Measurements from ENCODE around the gene GOLGA8T.
"Not testable (repeated sequence)": the region's sequence is repeated elsewhere in the genome, so short reads cannot be mapped to it uniquely, and the experiment has no call there.

The GOLGA8T gene, protein sequence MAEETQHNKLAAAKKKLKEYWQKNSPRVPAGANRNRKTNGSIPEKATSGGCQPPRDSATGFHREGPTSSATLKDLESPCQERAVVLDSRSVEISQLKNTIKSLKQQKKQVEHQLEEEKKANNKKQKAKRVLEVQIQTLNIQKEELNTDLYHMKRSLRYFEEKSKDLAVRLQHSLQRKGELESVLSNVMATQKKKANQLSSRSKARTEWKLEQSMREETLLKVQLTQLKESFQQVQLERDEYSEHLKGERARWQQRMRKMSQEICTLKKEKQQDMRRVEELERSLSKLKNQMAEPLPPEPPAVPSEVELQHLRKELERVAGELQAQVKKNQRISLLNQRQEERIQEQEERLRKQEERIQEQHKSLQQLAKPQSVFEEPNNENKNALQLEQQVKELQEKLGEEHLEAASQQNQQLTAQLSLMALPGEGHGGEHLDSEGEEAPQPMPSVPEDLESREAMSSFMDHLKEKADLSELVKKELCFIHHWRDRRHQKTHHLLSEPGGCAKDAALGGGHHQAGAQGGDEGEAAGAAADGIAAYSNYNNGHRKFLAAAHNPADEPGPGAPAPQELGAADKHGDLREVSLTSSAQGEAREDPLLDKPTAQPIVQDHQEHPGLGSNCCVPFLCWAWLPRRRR

DNA sequence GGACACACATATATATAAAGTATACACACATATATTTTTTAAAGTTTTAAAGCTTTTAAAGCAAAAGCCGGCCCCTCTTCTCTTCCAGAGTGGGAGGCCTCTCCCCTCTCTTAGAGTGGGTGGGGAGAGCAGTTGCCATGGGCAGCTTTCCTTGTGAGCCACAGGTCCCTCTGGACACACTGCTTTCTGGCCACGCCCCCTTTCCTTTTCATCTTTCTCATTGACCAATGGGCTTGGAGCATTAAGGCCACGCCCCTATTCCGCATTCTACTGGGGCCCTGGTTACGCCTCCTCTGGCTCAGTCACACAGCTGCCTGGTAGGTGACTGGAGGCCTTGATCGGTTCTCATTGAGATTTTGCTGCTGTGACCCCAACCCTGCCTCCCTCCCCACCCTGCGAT, at the start of gene GOLGA8T:
Gene GOLGA8T, plus strand, starts transcription at position 301 of the 400 bp plus-strand sequence. Its CDS starts 98 bp downstream, at position 399.
- not testable (repeated sequence) for DNase-seq

DNA sequence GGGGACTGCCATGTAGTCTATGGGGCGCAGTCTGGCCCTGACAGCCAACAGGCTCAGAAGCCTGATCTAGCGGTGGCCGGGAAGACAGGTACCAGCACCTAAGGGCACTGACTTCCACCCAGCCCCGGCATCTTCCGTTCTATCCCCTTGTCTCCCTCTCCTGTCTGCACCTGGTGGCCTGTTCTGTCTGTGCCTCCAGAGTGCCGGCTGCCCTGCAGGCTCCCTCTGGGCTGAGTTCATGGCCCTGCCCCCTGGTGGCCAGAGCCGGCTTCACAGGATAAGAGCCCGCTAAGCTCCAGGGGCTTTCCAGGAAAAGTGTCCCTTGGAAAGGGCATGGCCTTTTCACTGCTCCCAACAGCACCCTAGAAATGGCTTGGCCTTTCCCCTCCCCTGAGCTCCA, 37.0 kb upstream of the GOLGA8T start:
- DNase-seq: not testable (repeated sequence)

DNA sequence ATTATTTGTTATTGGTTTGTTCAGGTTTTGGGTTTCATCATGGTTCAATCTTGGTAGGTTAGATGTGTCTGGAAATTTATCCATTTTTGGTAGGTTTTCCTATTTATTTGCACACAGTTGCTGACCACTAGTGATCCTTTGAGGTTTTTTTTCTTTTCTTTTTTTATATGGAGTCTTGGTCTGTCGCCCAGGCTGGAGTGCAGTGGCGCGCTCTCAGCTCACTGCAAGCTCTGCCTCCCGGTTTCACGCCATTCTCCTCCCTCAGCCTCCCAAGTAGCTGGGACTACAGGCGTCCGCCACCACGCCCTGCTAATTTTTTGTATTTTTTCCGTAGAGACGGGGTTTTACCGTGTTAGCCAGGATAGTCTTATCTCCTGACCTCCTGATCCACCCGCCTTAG, 32.0 kb upstream of the GOLGA8T start:
- not testable (repeated sequence) for DNase-seq

DNA sequence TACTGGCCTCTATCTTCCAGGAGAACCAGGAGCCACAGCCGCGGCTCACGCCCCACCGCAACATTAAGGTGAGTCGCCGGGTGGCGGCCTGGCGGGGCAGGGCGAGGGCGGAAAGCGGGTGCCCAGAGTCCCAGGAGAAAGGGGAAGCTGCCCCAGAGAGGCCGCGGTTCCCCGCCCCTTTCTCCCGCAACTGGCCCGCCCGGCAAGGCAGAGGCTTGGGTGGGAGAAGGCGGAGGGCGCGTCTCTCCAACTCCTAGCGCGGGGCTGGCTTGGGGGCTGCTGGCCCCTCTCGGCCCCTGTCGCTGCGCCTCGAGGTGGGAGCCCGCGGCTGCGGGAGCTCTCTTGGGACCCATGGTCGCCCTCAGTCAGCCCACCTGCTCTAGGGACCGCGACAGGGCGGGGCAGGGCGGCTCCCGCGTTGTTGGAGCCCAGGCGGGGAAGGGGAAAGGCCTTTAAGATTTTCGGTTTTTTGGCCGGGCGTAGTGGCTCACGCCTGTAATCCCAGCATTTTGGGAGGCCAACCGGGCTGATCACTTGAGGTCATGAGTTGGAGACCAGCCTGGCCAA, 30.8 kb upstream of the GOLGA8T start:
- not testable (repeated sequence) for DNase-seq

GRCh38 chr15:30110591-30110990, 24.3 kb upstream of the GOLGA8T start:
- DNase-seq: not testable (repeated sequence)

DNA sequence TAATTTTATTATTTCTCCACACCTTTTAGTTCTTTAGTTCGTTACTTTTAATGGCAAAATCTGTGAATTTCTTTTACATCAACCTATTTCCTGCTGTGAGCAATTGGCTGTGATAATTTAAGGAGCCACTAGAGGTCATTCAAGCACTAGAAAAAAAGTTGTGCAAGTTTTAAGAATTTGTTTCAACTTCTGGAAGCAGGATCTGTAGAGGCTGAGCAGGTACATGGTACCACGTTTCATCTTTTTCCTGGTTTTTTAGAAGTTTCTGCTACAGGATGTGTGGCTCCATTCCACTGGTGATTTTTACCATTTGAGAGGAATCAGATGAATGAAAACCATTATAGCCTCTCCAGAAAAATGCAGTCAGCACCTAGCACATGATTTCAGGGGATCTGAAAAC, 4.8 kb upstream of the GOLGA8T start:
- not testable (repeated sequence) for DNase-seq

DNA sequence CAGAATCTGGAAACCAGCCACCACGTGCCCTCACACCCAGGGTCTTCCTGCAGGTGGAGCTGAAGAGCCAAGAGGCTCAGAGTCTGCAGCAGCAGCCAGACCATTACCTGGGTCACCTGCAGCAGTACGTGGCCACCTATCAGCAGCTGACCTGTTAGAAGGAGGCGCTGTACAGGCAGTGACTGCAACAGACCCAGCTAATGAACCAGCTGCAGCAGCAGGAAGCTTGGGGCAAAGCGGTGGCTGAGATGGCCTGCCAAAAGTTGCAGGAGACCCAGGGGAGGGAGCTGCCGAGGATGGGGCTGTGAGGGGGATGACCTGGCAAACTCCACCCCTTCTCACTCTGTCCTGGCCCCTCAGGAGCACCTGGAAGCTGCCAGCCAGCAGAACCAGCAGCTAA, 8.4 kb downstream of the GOLGA8T start:
- not testable (repeated sequence) for DNase-seq

- not testable (repeated sequence) for DNase-seq
Measured at GRCh38 chr15:30149891-30150290, 15.0 kb downstream of the GOLGA8T start.

DNA sequence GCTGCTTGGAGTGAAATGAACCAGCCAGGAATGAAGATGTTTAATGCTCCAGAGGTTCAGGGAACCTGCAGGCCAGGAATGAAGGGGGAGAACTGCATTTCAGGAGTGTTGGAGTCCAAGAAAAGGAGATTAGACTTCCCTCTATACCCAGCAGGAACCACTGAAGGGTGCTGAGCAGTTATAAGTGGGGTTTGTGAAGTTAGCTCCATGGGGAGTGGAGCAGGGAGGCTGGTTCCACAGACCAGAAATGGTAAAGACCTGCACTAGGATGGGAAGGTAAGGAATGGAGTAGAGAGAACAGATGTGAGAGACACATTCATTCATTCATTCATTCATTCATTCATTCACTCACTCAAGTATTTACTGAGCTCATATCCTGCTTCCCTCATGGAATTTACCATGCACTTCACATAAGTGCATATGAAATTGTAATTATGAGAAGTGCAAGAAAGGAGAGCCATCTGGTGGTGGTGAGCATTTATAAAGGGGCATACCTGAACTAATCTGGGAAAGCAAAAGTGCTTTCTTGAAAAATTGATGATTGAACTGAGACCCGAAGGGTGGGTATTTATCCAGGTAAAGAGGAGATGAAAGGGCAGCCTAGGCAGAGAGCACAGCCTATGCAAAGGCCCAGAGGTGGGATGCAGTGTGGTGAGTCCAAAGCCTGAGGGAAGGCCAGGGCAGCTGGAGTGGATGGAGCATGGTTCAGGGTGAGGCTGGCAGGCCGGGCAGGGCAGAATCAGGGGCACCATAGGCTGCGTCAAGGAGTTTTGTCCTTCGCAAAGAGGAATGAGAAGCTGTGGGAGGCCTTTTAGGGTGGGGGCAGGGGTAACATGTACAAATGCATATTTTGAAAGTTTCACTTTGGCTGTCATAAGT, 27.9 kb downstream of the GOLGA8T start:
- DNase-seq: not testable (repeated sequence)

DNA sequence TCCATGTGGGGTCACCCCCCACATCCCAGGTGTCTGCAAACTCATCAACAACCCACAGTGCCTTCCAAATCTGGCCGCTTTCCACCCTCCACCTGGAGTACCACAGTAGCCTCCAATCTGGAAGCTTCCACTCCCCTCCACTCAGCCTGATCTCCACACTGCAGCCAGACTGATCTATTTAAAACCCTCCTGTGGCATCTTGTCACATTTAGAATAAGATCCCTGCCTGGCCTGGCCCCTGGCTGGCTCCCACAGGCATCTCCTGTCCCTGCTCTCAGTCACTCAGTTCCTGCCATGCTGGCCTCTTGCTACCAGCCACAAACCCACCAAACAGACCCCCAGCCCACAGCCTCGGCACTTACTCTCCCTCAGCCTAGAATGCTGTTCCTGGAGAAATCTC, 28.9 kb downstream of the GOLGA8T start:
- DNase-seq: not testable (repeated sequence)

DNA sequence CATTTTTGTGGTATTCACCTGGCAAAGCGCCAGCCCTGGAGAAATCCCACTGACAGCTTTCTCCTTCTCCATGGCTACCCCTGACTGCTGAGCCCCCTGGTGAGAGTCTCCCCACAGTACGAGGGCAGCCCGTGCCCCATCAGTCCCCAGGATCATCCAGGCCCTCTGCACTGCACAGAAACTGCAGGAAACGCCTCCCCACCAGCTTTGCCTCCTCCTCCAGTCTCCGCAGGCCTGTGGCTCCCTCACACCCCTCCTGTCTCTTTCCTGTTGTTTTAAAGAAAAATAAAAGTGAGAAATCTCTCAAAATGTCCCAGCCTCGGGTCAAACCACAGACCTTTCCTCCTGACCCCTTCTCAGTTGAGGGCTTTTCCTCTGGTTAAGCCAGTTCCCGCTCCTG, 29.4 kb downstream of the GOLGA8T start:
- DNase-seq: not testable (repeated sequence)

DNA sequence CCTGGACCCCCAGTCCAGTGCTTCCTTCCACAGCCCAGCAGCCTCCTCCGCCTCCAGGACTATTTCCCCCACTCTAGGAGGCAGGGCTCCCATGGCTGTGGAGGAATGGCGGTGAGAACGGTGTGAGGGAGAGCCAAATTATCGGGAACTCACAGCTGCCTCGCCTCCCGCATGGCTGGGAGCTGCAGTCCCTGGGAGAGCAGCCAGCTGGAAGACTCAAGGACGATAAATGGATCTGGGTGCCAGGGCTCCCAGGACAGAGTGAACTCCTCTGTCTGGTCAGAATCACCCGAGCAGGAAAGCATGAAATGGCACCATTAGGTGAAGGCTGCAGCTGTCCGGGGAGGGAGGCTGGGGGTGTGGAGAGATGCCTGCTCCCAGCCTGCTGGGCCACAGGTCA, 32.6 kb downstream of the GOLGA8T start:
- DNase-seq: not testable (repeated sequence)

- DNase-seq: not testable (repeated sequence)
Measured at GRCh38 chr15:30167886-30168285, 33.0 kb downstream of the GOLGA8T start.

GRCh38 chr15:30171452-30171851, 36.6 kb downstream of the GOLGA8T start:
- not testable (repeated sequence) for DNase-seq

GRCh38 chr15:30173041-30173608, 38.3 kb downstream of the GOLGA8T start:
- not testable (repeated sequence) for DNase-seq

DNA sequence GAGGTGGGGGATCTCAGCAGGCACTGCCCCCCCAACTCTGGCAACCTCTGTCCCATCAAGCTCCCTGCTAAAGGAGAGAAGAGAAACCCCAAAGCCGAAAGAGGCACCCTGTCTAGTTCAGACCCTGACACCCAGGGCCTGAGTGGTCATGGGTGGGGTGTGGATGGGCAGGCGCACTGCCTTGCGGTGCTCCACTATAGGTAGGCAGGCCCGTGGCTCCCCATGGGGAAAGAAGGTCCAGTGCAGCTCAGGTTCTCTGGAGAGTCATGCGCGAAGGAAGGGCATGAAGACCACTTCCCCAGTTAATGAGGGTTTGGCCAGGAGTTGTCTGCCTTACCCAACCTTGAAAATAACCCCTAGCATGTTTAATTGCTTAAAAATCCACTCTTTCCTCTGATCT, 40.4 kb downstream of the GOLGA8T start:
- not testable (repeated sequence) for DNase-seq

DNA sequence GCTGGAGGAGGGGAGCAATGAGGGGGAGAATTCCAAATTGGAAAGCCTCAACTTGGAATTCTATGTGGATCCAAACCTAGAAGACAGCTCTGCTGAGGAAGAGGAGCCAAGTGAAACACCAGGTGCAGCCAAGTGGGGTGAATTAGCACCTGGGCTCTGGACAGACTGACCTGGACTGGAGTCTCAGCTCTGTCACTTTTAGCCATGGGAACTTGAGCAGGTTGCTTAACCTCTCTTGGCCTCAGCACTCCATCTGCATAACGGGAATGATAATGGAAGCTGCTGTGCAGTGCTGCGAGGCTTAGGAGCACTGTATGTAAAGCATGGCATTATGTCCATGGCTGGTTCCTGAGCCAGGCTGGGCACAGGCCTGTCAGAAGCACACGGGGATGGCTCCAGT, 41.8 kb downstream of the GOLGA8T start:
- DNase-seq: not testable (repeated sequence)

DNA sequence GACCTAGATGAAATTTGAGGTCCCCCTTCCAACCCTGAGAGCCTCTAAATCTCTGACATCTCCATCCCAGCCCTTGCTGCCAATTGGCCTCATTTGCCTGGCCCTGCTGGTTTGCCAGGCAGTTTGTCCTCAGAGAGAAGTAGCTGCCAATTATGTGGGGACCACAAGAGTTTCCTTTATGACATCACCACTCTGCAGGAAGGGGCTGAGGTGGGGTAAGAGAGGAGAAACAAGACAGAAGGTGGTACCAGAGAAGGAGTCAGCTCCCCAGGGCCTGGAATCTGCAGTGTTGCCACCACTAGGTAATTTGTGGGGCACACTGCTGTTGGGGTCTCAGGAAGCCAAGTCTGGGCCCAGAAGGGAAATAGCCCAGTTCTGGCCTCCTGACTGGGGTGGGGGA, 45.0 kb downstream of the GOLGA8T start:
- not testable (repeated sequence) for DNase-seq

GRCh38 chr15:30185495-30185894, 50.6 kb downstream of the GOLGA8T start:
- DNase-seq: not testable (repeated sequence)

GRCh38 chr15:30187429-30187828, 52.6 kb downstream of the GOLGA8T start:
- not testable (repeated sequence) for DNase-seq

GRCh38 chr15:30189754-30190153, 54.9 kb downstream of the GOLGA8T start:
- not testable (repeated sequence) for DNase-seq

DNA sequence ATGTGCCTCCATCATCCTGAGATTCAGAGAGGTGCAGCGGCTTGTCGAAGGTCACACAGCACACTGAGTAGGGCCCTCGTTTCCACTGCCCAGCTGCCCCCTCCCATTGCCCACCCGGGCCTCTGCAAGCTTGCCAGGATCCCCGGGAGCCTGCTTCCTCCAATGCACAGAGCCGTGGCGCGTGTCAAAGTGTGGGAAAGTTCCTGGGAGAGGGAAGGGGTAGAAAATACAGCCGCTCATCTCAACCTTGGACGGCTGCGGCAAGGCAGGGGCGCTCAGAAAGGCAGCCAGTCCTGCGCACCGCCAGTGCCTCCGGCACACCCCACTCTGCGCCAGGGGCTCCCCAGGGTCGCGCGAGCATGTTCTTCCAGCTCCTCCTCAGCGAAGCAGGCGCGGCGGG, 56.3 kb downstream of the GOLGA8T start:
- DNase-seq: not testable (repeated sequence)
